ENCODE results near the gene DPYSL4. TPM values are rescaled to one million over a fixed set of nuclear protein-coding genes. Genes with fewer than 3 reads are reported as not detected.

The DPYSL4 gene
- total RNA-seq, 1 experiment from 2014 or later: not detected

DNA sequence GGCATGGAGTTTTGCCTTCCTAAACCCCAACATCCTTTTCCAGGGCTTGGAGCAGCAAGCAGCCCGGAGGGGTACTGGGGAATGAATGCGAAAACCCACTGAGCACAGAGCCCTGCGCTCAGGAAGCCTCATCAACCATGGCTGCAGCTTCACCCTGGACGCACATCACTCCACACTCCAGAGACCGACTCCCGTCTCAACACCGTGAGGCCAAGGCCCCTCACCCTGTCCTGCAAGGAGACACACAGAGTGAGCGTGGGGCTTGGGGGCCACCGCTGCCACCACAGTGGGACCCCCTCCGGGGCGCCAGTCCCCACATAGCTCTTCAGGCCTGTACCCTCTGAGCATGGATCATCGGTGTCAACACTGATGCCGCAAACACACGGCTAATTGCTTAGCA lies 41.9 kb downstream of the DPYSL4 start:
- DNase-seq: no peak
- TF ChIP-seq, protein P1, sequence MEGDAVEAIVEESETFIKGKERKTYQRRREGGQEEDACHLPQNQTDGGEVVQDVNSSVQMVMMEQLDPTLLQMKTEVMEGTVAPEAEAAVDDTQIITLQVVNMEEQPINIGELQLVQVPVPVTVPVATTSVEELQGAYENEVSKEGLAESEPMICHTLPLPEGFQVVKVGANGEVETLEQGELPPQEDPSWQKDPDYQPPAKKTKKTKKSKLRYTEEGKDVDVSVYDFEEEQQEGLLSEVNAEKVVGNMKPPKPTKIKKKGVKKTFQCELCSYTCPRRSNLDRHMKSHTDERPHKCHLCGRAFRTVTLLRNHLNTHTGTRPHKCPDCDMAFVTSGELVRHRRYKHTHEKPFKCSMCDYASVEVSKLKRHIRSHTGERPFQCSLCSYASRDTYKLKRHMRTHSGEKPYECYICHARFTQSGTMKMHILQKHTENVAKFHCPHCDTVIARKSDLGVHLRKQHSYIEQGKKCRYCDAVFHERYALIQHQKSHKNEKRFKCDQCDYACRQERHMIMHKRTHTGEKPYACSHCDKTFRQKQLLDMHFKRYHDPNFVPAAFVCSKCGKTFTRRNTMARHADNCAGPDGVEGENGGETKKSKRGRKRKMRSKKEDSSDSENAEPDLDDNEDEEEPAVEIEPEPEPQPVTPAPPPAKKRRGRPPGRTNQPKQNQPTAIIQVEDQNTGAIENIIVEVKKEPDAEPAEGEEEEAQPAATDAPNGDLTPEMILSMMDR (IDR thresholded peaks at IDR 0.05; ENCODE audit: unreplicated experiment): no peak
- intact Hi-C loops (cut with micrococcal nuclease; ENCODE audit: unreplicated experiment): no loop called here
- Mint-ChIP-seq H3K4me1 (ENCODE audit: low read depth, unreplicated experiment) (no peaks in the 10 kb centered on the region), H3K27ac (ENCODE audit: unreplicated experiment) (no peak overlapping the region), H3K36me3 (ENCODE audit: insufficient read depth, unreplicated experiment) (peaks cover 4% of the 10 kb centered on the region), H3K4me3 (ENCODE audit: low read depth, unreplicated experiment) (no peak overlapping the region), H3K9me3 (ENCODE audit: low read depth, unreplicated experiment) (no peaks in the 10 kb centered on the region), H3K27me3 (ENCODE audit: unreplicated experiment) (no peaks in the 10 kb centered on the region)
- BruUV-seq (replicated peaks): no TSS peak
- CTCF ChIA-PET: no interaction called here

DNA sequence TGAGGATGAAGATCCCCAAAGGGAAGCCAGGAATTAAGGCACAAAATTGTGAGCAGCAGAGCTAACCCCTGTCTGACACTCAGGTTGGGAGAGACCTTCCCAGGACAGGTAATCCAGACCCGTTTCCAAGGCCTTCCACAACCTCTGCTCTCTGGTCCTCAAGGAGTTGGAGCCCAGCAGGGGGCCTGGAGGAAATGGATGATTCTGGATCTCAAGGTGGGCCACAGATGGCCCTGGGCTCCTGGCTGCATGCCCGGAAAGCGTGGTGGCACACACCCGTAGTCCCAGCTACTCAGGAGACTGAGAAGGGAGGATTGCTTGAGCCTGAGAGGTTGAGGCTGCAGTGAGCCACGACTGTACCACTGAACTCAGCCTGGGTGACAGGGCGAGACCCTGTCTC lies 42.3 kb downstream of the DPYSL4 start:
- intact Hi-C loops (cut with micrococcal nuclease; ENCODE audit: unreplicated experiment): no loop called here
- TF ChIP-seq, protein P1 (IDR thresholded peaks at IDR 0.05; ENCODE audit: unreplicated experiment): no peak
- Mint-ChIP-seq H3K36me3 (ENCODE audit: insufficient read depth, unreplicated experiment) (peaks cover 4% of the 10 kb centered on the region), H3K4me1 (ENCODE audit: low read depth, unreplicated experiment) (no peaks in the 10 kb centered on the region), H3K27me3 (ENCODE audit: unreplicated experiment) (no peaks in the 10 kb centered on the region), H3K4me3 (ENCODE audit: low read depth, unreplicated experiment) (no peak overlapping the region), H3K27ac (ENCODE audit: unreplicated experiment) (no peak overlapping the region), H3K9me3 (ENCODE audit: low read depth, unreplicated experiment) (no peaks in the 10 kb centered on the region)
- BruUV-seq (replicated peaks): no TSS peak
- no peak for DNase-seq
- CTCF ChIA-PET: no interaction called here

- Mint-ChIP-seq H3K27me3 (ENCODE audit: unreplicated experiment) (no peaks in the 10 kb centered on the region), H3K9me3 (ENCODE audit: low read depth, unreplicated experiment) (no peaks in the 10 kb centered on the region), H3K4me1 (ENCODE audit: low read depth, unreplicated experiment) (no peaks in the 10 kb centered on the region), H3K4me3 (ENCODE audit: low read depth, unreplicated experiment) (no peak overlapping the region), H3K27ac (ENCODE audit: unreplicated experiment) (no peak overlapping the region), H3K36me3 (ENCODE audit: insufficient read depth, unreplicated experiment) (peaks cover 4% of the 10 kb centered on the region)
- no peak for DNase-seq
- CTCF ChIA-PET: no interaction called here
- BruUV-seq (replicated peaks): no TSS peak
- TF ChIP-seq, protein P1 (IDR thresholded peaks at IDR 0.05; ENCODE audit: unreplicated experiment): no peak
- intact Hi-C loops (cut with micrococcal nuclease; ENCODE audit: unreplicated experiment): no loop called here
These were observed 43.2 kb downstream of the DPYSL4 start for GRCh38 chr10:132229834-132230556.

DNA sequence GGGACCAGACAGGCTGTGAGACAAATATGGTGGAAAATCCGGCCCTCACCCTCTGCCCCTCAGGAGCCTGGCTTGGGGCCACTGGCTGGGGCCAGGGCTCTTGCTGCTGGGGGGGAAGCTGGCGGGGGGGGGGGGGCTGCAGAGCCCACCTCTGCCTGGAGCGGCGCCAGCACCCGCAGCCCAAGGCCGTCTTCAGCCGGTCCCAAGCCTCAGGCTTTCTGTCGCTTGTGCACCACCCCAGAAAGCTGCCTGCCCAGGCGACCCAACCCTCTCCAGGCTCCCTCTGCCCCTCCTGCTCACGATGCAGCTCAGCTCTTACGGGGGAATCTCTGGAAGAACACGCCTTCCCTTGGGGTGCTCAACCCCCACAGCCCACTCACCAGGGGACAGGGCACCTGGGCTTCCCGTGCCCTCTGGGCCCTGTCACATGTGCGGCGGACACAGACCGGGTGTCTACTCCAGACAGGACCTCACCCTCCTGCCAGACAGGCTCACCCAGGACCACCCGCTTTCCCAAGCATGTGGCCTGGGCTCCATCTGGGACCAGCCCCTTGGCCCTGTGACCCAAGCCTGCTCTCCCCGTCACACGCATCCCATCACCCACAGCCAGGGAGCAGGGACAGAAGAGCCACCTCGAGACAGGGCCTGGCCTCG lies 43.9 kb downstream of the DPYSL4 start:
- H3K9me3 Mint-ChIP-seq (ENCODE audit: low read depth, unreplicated experiment): no peaks in the 10 kb centered on the region
- TF ChIP-seq, protein P1 (IDR thresholded peaks at IDR 0.05; ENCODE audit: unreplicated experiment): no peak
- no peak overlapping the region for H3K27ac Mint-ChIP-seq (ENCODE audit: unreplicated experiment)
- intact Hi-C loops (cut with micrococcal nuclease; ENCODE audit: unreplicated experiment): no loop called here
- H3K4me1 Mint-ChIP-seq (ENCODE audit: low read depth, unreplicated experiment): no peaks in the 10 kb centered on the region
- no peak for DNase-seq
- no peaks in the 10 kb centered on the region for H3K27me3 Mint-ChIP-seq (ENCODE audit: unreplicated experiment)
- CTCF ChIA-PET: no interaction called here
- peaks cover 4% of the 10 kb centered on the region for H3K36me3 Mint-ChIP-seq (ENCODE audit: insufficient read depth, unreplicated experiment)
- no TSS peak for BruUV-seq (replicated peaks)
- no peak overlapping the region for H3K4me3 Mint-ChIP-seq (ENCODE audit: low read depth, unreplicated experiment)
